ENCODE results near the gene PARVG. TPM values are rescaled to one million over a fixed set of nuclear protein-coding genes. Genes with fewer than 3 reads are reported as not detected.

PARVG gene
- total RNA-seq, 4 donors from 2014 or later: 2.4 to 7.1 (median 5.5) TPM

DNA sequence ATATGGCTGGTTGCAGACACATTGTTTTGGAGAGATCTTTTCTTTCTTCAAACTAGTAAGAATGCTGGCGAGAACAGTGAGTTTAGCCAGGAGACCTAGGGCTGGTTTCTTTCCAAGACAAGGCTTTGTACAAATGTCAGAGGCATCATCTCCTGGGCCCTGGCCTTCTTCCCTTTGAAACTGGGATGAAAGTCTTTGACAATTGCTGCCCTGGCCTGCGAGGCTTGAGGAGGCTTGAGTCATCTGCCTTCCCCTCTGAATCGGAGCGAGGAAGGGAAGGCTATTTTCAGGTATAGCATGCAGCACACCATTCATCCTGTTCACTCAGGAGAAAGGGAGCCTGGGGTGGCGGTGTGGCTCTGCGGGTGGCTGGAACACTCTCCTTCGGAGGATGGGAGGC, 21.5 kb upstream of the PARVG start:
- intact Hi-C loops (cut with DNase I): no loop called here
- no peak for DNase-seq
- no peaks in the 10 kb centered on the region for H3K27me3 ChIP-seq
- no peak overlapping the region for H3K4me3 ChIP-seq (replicated peaks in 1 of 3)
- H3K9me3 ChIP-seq: no peaks in the 10 kb centered on the region
- WGBS, 2 donors: 85 to 90% methylated on average over 5 to 7 of the region's 7 CpGs
- TF ChIP-seq POLR2A (IDR thresholded peaks at IDR 0.05): no peak
- TF ChIP-seq, protein P1, sequence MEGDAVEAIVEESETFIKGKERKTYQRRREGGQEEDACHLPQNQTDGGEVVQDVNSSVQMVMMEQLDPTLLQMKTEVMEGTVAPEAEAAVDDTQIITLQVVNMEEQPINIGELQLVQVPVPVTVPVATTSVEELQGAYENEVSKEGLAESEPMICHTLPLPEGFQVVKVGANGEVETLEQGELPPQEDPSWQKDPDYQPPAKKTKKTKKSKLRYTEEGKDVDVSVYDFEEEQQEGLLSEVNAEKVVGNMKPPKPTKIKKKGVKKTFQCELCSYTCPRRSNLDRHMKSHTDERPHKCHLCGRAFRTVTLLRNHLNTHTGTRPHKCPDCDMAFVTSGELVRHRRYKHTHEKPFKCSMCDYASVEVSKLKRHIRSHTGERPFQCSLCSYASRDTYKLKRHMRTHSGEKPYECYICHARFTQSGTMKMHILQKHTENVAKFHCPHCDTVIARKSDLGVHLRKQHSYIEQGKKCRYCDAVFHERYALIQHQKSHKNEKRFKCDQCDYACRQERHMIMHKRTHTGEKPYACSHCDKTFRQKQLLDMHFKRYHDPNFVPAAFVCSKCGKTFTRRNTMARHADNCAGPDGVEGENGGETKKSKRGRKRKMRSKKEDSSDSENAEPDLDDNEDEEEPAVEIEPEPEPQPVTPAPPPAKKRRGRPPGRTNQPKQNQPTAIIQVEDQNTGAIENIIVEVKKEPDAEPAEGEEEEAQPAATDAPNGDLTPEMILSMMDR (IDR thresholded peaks at IDR 0.05): no peak
- peaks cover 21 to 27% of the 10 kb centered on the region in 2 donors for H3K4me1 ChIP-seq
- no peak overlapping the region for H3K27ac ChIP-seq
- H3K36me3 ChIP-seq: no peaks in the 10 kb centered on the region

DNA sequence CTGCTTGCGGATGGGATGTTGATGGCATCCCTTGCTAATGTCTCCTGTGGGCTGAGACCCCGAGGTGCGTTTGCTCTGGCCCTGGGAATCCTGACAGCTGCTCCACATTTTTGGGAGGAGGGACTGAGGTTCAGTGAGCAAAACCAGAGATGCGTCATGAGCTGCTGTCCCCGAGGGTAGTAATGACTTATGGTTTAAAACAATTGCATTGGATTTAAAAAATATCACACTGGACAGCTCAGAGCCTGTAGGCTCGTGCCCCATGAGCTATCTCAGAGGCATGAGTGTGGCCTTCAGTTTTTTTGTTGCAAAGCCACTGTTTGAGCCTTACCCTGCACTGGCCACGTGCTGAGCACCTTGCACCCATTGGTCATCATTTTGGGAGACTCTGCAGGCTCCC, 20.9 kb upstream of the PARVG start:
- no peak overlapping the region for H3K4me3 ChIP-seq (replicated peaks in 1 of 3)
- peaks cover 22 to 33% of the 10 kb centered on the region in 2 donors for H3K4me1 ChIP-seq
- no peaks in the 10 kb centered on the region for H3K27me3 ChIP-seq
- intact Hi-C loops (cut with DNase I): no loop called here
- TF ChIP-seq, protein P1 (IDR thresholded peaks at IDR 0.05): no peak
- TF ChIP-seq POLR2A (IDR thresholded peaks at IDR 0.05): no peak
- 88 to 92% methylated on average over 7 of the region's 7 CpGs for WGBS, 2 donors
- DNase-seq: no peak
- no peak overlapping the region for H3K27ac ChIP-seq
- no peaks in the 10 kb centered on the region for H3K9me3 ChIP-seq
- H3K36me3 ChIP-seq: no peaks in the 10 kb centered on the region

DNA sequence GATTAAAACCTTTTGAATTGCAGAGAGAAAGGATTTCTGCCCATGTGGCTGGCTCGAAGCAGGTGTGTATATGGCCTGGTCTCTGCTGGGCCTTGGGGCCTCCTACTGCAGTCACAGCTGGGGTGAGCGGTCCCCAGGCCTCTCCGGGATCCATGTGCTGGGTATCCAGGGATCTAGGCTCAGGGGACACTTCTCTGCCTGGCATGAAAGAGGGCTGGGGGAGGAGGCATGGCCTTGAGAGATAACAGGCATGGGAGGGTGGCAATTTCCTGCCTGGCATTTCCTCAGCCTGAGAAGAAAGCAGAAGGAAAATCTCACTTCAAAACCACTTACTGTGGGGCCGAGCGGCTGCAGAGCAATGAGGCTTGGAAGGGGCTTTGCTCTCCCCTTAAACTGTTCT, 20.3 kb upstream of the PARVG start:
- no peaks in the 10 kb centered on the region for H3K36me3 ChIP-seq
- WGBS, 2 donors: 79 to 86% methylated on average over 5 of the region's 5 CpGs
- H3K4me3 ChIP-seq (replicated peaks in 1 of 3): no peak overlapping the region

DNA sequence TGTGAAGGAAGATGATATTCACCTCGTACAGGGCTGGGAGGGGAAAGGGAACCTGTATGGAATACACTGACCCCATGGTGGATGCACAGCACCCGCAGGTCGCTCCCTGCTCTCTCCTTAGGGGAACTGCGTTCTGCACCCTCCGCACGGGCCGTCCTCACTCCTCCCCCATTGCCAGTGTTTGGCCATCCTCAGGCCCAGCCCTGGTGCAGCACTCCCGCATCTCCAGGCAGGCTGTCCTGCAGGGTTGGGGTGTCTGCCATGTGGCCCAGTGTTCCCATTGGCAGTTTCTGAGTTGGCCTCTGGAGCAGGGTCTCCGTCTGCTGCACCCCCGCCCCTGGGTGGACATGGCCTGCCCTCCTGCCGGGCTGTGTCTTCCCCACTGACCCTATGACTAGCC, 19.1 kb upstream of the PARVG start:
- H3K9me3 ChIP-seq: no peaks in the 10 kb centered on the region
- intact Hi-C loops (cut with DNase I): no loop called here
- TF ChIP-seq, protein P1 (IDR thresholded peaks at IDR 0.05): no peak
- TF ChIP-seq POLR2A (IDR thresholded peaks at IDR 0.05): no peak
- no peak overlapping the region for H3K27ac ChIP-seq
- DNase-seq: no peak
- 96 to 98% methylated on average over 11 of the region's 11 CpGs for WGBS, 2 donors
- H3K4me3 ChIP-seq (replicated peaks in 1 of 3): no peak overlapping the region
- H3K36me3 ChIP-seq: no peaks in the 10 kb centered on the region
- H3K4me1 ChIP-seq: peaks cover 22 to 35% of the 10 kb centered on the region in 2 donors
- H3K27me3 ChIP-seq: no peaks in the 10 kb centered on the region

More for the DNA sequence above, 20.3 kb upstream of the PARVG start:
- no peaks in the 10 kb centered on the region for H3K27me3 ChIP-seq
- DNase-seq: no peak
- TF ChIP-seq POLR2A (IDR thresholded peaks at IDR 0.05): no peak
- TF ChIP-seq, protein P1 (IDR thresholded peaks at IDR 0.05): no peak
- no peaks in the 10 kb centered on the region for H3K9me3 ChIP-seq
- no peak overlapping the region for H3K27ac ChIP-seq
- intact Hi-C loops (cut with DNase I): no loop called here
- peaks cover 22 to 35% of the 10 kb centered on the region in 2 donors for H3K4me1 ChIP-seq

DNA sequence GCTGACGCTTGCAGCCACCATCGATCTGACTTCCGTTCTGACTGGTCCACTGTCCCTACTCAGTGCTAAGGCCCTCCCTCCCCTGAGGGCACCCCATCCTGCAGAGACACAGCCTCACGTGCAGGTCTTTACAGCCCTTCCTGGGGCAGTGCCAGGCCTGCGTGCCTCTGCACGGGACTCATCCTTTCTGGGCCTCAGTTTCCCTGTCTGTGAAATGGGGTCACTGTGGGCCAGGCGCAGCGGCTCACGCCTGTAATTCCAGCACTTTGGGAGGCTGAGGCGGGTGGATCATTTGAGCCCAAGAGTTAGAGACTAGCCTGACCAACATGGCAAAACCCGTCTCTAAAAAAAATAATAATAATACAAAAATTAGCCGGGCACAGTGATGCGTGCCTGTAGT, 17.8 kb upstream of the PARVG start:
- Histone ChIP-seq H3K27ac (no peak overlapping the region), H3K27me3 (no peaks in the 10 kb centered on the region), H3K9me3 (no peaks in the 10 kb centered on the region), H3K4me1 (peaks cover 21 to 34% of the 10 kb centered on the region in 2 donors), H3K36me3 (no peaks in the 10 kb centered on the region), H3K4me3 (replicated peaks in 1 of 3) (no peak overlapping the region)
- TF ChIP-seq, protein P1 (IDR thresholded peaks at IDR 0.05): no peak
- no peak for TF ChIP-seq POLR2A (IDR thresholded peaks at IDR 0.05)
- DNase-seq: no peak
- 97 to 98% methylated on average over 13 of the region's 13 CpGs for WGBS, 2 donors
- intact Hi-C loops (cut with DNase I): no loop called here
